Measurements from ENCODE around the gene RPS18.

GRCh38 chr6:33295621-33296369, 23.9 kb downstream of the RPS18 start:
- TF ChIP-seq CTCF (IDR thresholded peaks at IDR 0.05) (no peak), REST (IDR thresholded peaks at IDR 0.05) (no peak), MAX (IDR thresholded peaks at IDR 0.05) (no peak), POLR2A (IDR thresholded peaks at IDR 0.05; ENCODE audit: low read length) (no peak), EHF (CRISPR knock-in tag; IDR thresholded peaks at IDR 0.05) (no peak), CHD4 (IDR thresholded peaks at IDR 0.05; ENCODE audit: borderline replicate concordance) (no peak), RAD21 (conservative IDR thresholded peaks at IDR 0.05 in 1 of 2, IDR thresholded peaks at IDR 0.05 in 1 of 2) (no peak), EHMT2 (IDR thresholded peaks at IDR 0.05; ENCODE audit: low read depth) (no peak)
